Activated CD4-positive, alpha-beta T cell treated with anti-CD3 and anti-CD28 coated beads, Interleukin-2, amount 10 ng/mL, durations not matched to agents 24 days and 14 days (primary cell): ENCODE data around the gene SETDB2. TPM values are rescaled to one million over a fixed set of nuclear protein-coding genes. Genes with fewer than 3 reads are reported as not detected.
A peak's percentile ranks its signal among the peaks of the same experiment; 100 is the strongest.

Experiments
- DNase-seq: peaks from one replicate; pipeline ENCODE4 v3.0.0; 2022
- H3K27ac Mint-ChIP-seq: one replicate; pipeline ENCODE4 v1.8.0; 2022; ENCODE audit warnings: mild to moderate bottlenecking, mixed read lengths
- H3K27me3 Mint-ChIP-seq: one replicate; pipeline ENCODE4 v1.8.0; 2022; ENCODE audit warnings: mixed read lengths
- H3K36me3 Mint-ChIP-seq: one replicate; pipeline ENCODE4 v1.8.0; 2022; ENCODE audit warnings: low read depth, mild to moderate bottlenecking, mixed read lengths
- H3K4me1 Mint-ChIP-seq: one replicate; pipeline ENCODE4 v1.8.0; 2021; ENCODE audit warnings: mixed read lengths
- H3K4me3 Mint-ChIP-seq: one replicate; pipeline ENCODE4 v1.8.0; 2022; ENCODE audit warnings: mild to moderate bottlenecking, moderate library complexity, mixed read lengths
- H3K9me3 Mint-ChIP-seq: one replicate; pipeline ENCODE4 v1.8.0; 2021; ENCODE audit warnings: mixed read lengths
- intact Hi-C: fragments of 100-400 bp; cut with micrococcal nuclease; formaldehyde crosslinking; loops from one replicate; pipeline ENCODE4 v1.15.1; 2023
- total RNA-seq: library from RNA; stranded (reverse); gene quantifications from 2 replicates; pipeline ENCODE4 v1.2.3, GENCODE V29; 2022

The SETDB2 gene
- total RNA-seq, 1 donor from 2014 or later: 13.4 TPM

- Mint-ChIP-seq H3K9me3 (no peaks in the 10 kb centered on the region), H3K27ac (no peak overlapping the region), H3K27me3 (peaks cover 2% of the 10 kb centered on the region), H3K36me3 (no peaks in the 10 kb centered on the region), H3K4me1 (no peaks in the 10 kb centered on the region), H3K4me3 (no peak overlapping the region)
- intact Hi-C loops: no loop called here
- no peak for DNase-seq
These were observed 32.7 kb upstream of the SETDB2 start for GRCh38 chr13:49411353-49411752.

DNA sequence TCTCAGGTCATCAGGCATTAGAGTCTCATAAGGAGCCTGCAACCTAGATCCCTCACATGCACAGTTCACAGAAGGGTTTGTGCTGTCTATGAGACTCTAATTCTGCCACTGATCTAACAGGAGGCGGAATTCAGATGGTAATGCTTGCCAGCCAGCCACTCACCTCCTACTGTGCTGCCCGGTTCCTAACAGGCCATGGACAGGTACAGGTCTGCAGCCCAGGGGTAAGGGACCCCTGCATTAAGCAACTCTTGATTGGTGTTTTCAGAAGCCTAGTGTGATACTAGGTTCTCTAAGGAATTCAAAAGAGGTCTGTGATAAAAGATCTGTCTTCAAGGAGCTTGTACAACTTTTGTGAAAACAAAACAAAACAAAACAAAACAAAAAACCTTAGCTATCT, 31.3 kb upstream of the SETDB2 start:
- DNase-seq: no peak
- Mint-ChIP-seq H3K4me3 (no peak overlapping the region), H3K36me3 (no peaks in the 10 kb centered on the region), H3K9me3 (no peaks in the 10 kb centered on the region), H3K27me3 (peaks cover 2% of the 10 kb centered on the region), H3K27ac (no peak overlapping the region), H3K4me1 (no peaks in the 10 kb centered on the region)
- intact Hi-C loops: no loop called here

DNA sequence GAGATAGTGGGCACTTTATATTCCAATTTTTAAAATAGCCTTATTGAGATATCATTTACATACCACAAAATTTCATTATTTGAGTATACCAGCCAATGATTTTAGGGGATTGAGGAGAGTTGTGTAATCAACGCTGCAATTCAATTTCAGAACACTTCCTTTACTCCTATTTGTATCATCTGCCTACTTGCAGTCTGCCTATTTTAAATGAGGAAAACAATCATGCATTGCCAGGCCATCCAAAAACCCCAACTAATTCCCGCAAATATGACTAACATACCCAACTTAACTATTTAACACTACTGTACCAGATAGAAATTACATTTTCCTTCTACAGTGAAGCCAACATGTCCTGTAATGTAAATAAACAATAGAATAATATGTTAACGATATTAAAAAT, 26.9 kb upstream of the SETDB2 start:
- no peaks in the 10 kb centered on the region for H3K36me3 Mint-ChIP-seq
- no peak for DNase-seq
- no peak overlapping the region for H3K27ac Mint-ChIP-seq
- H3K4me1 Mint-ChIP-seq: no peaks in the 10 kb centered on the region
- H3K9me3 Mint-ChIP-seq: no peaks in the 10 kb centered on the region
- peaks cover 2% of the 10 kb centered on the region for H3K27me3 Mint-ChIP-seq
- intact Hi-C loops: no loop called here
- no peak overlapping the region for H3K4me3 Mint-ChIP-seq

DNA sequence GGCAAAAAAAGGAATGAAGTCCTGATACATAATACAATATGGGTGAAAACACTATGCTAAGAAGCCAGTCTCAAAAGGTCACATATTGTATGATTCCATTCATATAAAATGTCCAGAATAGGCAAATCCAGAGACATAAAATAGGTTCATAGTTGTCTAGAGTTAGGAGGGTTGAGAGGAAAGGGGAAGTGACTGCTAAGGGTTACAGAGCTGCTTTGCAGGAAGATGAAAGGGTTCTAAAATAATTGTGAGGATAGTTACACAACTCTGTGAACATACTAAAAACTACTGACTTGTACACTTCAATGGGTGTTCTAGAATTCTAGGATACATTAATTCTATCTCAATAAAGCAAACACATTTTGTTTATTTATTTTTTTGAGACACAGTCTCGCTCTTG, 25.9 kb upstream of the SETDB2 start:
- Mint-ChIP-seq H3K27me3 (peaks cover 2% of the 10 kb centered on the region), H3K27ac (no peak overlapping the region), H3K9me3 (no peaks in the 10 kb centered on the region), H3K36me3 (no peaks in the 10 kb centered on the region), H3K4me1 (no peaks in the 10 kb centered on the region), H3K4me3 (no peak overlapping the region)
- DNase-seq: no peak
- intact Hi-C loops: no loop called here

DNA sequence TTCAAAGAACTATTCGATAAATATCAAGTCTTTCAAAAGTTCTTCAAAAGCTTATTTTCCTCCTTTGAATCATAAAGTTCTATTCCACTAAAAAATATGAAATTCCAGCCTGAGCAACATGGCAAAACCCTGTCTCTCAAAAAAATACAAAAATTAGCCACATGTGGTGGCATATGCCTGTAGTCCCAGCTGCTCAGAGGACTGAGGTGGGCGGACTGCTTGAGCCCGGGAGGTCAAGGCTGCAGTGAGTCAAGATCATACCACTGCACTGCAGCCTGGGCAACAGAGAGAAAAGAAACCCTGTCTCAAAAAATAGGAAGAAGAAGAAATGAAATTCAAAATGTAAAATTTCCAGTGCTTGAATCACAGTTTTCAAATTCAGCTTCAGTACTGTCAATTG, 24.8 kb upstream of the SETDB2 start:
- no peak overlapping the region for H3K27ac Mint-ChIP-seq
- no peak overlapping the region for H3K4me3 Mint-ChIP-seq
- no peaks in the 10 kb centered on the region for H3K27me3 Mint-ChIP-seq
- no peaks in the 10 kb centered on the region for H3K4me1 Mint-ChIP-seq
- H3K9me3 Mint-ChIP-seq: no peaks in the 10 kb centered on the region
- no peak for DNase-seq
- intact Hi-C loops: no loop called here
- H3K36me3 Mint-ChIP-seq: no peaks in the 10 kb centered on the region

GRCh38 chr13:49421391-49421790, 22.7 kb upstream of the SETDB2 start:
- H3K9me3 Mint-ChIP-seq: no peaks in the 10 kb centered on the region
- no peak overlapping the region for H3K4me3 Mint-ChIP-seq
- no peaks in the 10 kb centered on the region for H3K36me3 Mint-ChIP-seq
- no peaks in the 10 kb centered on the region for H3K27me3 Mint-ChIP-seq
- no peaks in the 10 kb centered on the region for H3K4me1 Mint-ChIP-seq
- no peak overlapping the region for H3K27ac Mint-ChIP-seq
- intact Hi-C loops: loop anchor here (1.0 kb wide), 1 partner anchor 186 kb away; no protein-coding TSS in a partner anchor
- DNase-seq: peak; percentile 74

DNA sequence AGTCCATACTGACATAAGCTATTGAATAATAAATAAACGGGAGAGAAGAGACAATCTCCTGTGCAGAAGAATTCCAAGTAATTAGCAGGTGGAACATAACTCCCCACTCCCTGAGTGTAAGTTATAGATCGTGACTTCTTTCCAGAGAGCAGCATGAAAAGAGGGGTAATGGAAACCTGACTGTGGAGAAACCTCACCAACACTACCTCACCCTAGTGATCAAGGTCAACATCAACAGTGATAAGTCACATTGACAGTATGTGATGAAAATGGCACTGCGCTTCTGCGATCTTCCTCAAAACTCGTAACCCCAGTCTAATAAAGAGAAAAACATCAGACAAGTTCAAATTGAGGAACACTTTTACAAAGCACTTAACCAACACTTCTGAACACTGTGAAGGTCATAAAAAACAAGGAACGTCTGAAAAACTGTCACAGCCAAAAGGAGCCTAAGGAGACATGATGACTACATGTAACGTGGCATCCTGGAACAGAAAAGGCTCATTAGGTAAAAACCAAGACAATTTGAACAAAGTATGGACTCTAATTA, 20.0 kb upstream of the SETDB2 start:
- no peak overlapping the region for H3K27ac Mint-ChIP-seq
- no peaks in the 10 kb centered on the region for H3K27me3 Mint-ChIP-seq
- H3K4me3 Mint-ChIP-seq: no peak overlapping the region
- H3K4me1 Mint-ChIP-seq: no peaks in the 10 kb centered on the region
- intact Hi-C loops: no loop called here
- peaks cover 1% of the 10 kb centered on the region for H3K36me3 Mint-ChIP-seq
- H3K9me3 Mint-ChIP-seq: no peaks in the 10 kb centered on the region
- DNase-seq: no peak

- no peak for DNase-seq
- intact Hi-C loops: no loop called here
- no peak overlapping the region for H3K4me3 Mint-ChIP-seq
- no peak overlapping the region for H3K27ac Mint-ChIP-seq
- H3K27me3 Mint-ChIP-seq: no peaks in the 10 kb centered on the region
- H3K4me1 Mint-ChIP-seq: no peaks in the 10 kb centered on the region
- no peaks in the 10 kb centered on the region for H3K9me3 Mint-ChIP-seq
- peaks cover 1% of the 10 kb centered on the region for H3K36me3 Mint-ChIP-seq
These were observed 15.9 kb upstream of the SETDB2 start for GRCh38 chr13:49428041-49428763.

DNA sequence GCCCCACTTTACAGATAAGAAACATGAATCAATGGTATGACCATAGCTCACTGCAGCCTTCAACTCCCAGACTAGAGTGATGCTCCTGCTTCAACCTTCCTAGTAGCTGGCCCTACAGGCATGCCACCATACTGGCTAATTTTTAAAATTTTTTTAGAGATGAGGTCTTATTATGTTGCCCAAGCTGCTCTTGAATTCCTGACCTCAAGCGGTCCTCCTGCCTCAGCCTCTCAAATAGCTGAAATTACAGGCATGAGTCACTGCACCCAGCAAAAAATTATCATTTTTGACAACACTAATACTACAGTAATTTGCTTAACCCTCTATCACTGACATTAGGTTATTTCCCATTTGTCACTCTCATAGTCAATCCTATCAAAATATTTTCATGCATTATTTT, 15.0 kb upstream of the SETDB2 start:
- Mint-ChIP-seq H3K27me3 (no peaks in the 10 kb centered on the region), H3K4me3 (no peak overlapping the region), H3K9me3 (no peaks in the 10 kb centered on the region), H3K27ac (no peak overlapping the region), H3K4me1 (no peaks in the 10 kb centered on the region), H3K36me3 (peaks cover 4% of the 10 kb centered on the region)
- intact Hi-C loops: no loop called here
- DNase-seq: no peak

DNA sequence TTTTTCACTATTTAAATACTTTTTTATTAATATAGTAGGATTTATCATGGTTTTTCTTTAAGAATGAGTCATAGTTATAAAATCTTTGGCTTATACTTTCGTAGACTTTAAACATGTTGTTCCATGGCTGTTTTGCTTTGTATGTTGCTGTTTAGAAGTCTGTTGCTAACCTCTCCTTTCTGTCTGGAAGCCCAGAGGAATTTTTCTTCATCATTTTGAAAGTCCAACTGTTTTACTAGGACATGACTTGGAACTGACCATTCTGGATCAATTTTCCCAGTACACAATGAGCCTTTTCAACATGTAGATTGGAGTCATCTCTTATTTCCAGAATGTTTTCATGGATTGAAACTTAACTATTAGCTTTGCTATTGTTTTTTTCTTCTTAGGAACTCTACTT, 8.1 kb upstream of the SETDB2 start:
- no peak overlapping the region for H3K4me3 Mint-ChIP-seq
- H3K4me1 Mint-ChIP-seq: peaks cover 5% of the 10 kb centered on the region
- no peak overlapping the region for H3K27ac Mint-ChIP-seq
- H3K27me3 Mint-ChIP-seq: peaks cover 5% of the 10 kb centered on the region
- DNase-seq: no peak
- intact Hi-C loops: no loop called here
- H3K36me3 Mint-ChIP-seq: peaks cover 4% of the 10 kb centered on the region
- no peaks in the 10 kb centered on the region for H3K9me3 Mint-ChIP-seq

DNA sequence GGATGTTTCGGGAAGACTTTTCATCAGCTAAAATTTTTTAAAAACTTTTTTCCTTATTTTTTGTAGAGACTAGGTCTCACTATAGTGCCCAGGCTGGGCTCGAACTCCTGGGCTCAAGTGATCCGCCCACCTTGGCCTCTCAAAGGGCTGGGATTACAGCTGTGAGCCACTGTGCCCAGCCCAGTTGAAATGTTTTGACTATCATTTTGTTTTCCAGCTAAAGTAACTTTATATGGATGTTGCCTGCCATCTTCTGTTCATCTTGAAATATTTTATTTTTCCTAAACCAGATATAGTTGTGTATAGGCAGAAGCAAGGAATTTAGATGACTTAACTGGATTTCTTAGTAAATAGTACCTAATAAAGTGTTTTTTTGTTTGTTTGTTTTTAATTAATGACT, 7.2 kb upstream of the SETDB2 start:
- Mint-ChIP-seq H3K4me3 (no peak overlapping the region), H3K4me1 (peaks cover 9% of the 10 kb centered on the region), H3K9me3 (no peaks in the 10 kb centered on the region), H3K27me3 (peaks cover 5% of the 10 kb centered on the region), H3K27ac (no peak overlapping the region), H3K36me3 (peaks cover 4% of the 10 kb centered on the region)
- no peak for DNase-seq
- intact Hi-C loops: no loop called here

GRCh38 chr13:49437705-49438104, 6.4 kb upstream of the SETDB2 start:
- peaks cover 15% of the 10 kb centered on the region for H3K4me1 Mint-ChIP-seq
- peaks cover 8% of the 10 kb centered on the region for H3K36me3 Mint-ChIP-seq
- H3K27me3 Mint-ChIP-seq: peaks cover 5% of the 10 kb centered on the region
- no peak overlapping the region for H3K4me3 Mint-ChIP-seq
- no peak for DNase-seq
- H3K27ac Mint-ChIP-seq: no peak overlapping the region
- H3K9me3 Mint-ChIP-seq: no peaks in the 10 kb centered on the region
- intact Hi-C loops: no loop called here

DNA sequence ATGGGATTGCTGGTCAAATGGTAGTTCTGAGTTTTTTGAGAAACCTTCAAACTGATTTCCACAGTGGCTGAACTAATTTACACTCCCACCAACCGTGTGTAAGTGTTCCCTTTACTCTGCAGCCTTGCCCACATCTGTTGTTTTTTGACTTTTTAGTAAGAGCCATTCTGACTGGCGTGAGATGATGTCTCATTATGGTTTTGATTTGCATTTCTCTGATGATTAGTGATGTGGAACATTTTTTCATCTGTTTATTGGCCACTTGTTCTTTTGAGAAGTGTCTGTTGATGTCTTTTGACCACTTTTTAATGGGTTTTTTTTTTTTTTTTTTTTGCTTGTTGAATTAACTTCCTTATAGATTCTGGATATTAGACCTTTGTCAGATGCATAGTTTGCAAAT, 4.5 kb upstream of the SETDB2 start:
- H3K4me1 Mint-ChIP-seq: peaks cover 24% of the 10 kb centered on the region
- H3K27ac Mint-ChIP-seq: no peak overlapping the region
- intact Hi-C loops: loop anchor here (5.0 to 10.0 kb wide), 5 partner anchors 168 to 555 kb away; partner anchors contain the start of genes CDADC1, FNDC3A and SPRYD7
- H3K27me3 Mint-ChIP-seq: peaks cover 5% of the 10 kb centered on the region
- H3K9me3 Mint-ChIP-seq: no peaks in the 10 kb centered on the region
- no peak for DNase-seq
- no peak overlapping the region for H3K4me3 Mint-ChIP-seq
- peaks cover 9% of the 10 kb centered on the region for H3K36me3 Mint-ChIP-seq

GRCh38 chr13:49441312-49441711, 2.8 kb upstream of the SETDB2 start:
- H3K4me1 Mint-ChIP-seq: peaks cover 29% of the 10 kb centered on the region
- intact Hi-C loops: loop anchor here (5.0 to 10.0 kb wide), 5 partner anchors 166 to 557 kb away; partner anchors contain the start of genes CDADC1, FNDC3A and SPRYD7
- H3K36me3 Mint-ChIP-seq: peaks cover 11% of the 10 kb centered on the region
- DNase-seq: no peak
- H3K4me3 Mint-ChIP-seq: no peak overlapping the region
- H3K9me3 Mint-ChIP-seq: no peaks in the 10 kb centered on the region
- H3K27ac Mint-ChIP-seq: peak overlapping the region; percentile 98
- H3K27me3 Mint-ChIP-seq: peaks cover 5% of the 10 kb centered on the region
